ENCODE results near the gene GH1. TPM values are rescaled to one million over a fixed set of nuclear protein-coding genes. Genes with fewer than 3 reads are reported as not detected.

GH1 gene
- total RNA-seq, 1 experiment from 2014 or later, result not detected

GRCh38 chr17:63963123-63963522 lies 44.5 kb upstream of the GH1 start:
- Histone ChIP-seq H3K4me1 (ENCODE audit: insufficient read depth, low read length, poor library complexity, severe bottlenecking) (no peaks in the 10 kb centered on the region), H3K27ac (ENCODE audit: low read depth, low read length, poor library complexity, severe bottlenecking) (no peak overlapping the region), H3K9me3 (ENCODE audit: low read depth, low read length, poor library complexity, severe bottlenecking) (no peaks in the 10 kb centered on the region), H3K36me3 (ENCODE audit: insufficient read depth, low read length, poor library complexity, severe bottlenecking) (no peaks in the 10 kb centered on the region), H3K27me3 (replicated peaks; ENCODE audit: insufficient read depth, low read depth, low read length, poor library complexity) (no peaks in the 10 kb centered on the region), H3K4me3 (ENCODE audit: low read depth, low read length, poor library complexity, severe bottlenecking) (no peak overlapping the region)
- CTCF ChIA-PET, result interaction anchor here (0.5 kb wide), 1 partner anchor 23 kb away, joined by 4 read pairs; no protein-coding TSS in a partner anchor
- POLR2A ChIA-PET (ENCODE audit: low non-redundant PET), result no interaction called here
- intact Hi-C loops (cut with micrococcal nuclease; ENCODE audit: unreplicated experiment), result no loop called here
- no TSS peak for BruUV-seq (replicated peaks)
- DNase-seq (ENCODE audit: low spot score), result no peak
- TF ChIP-seq EZH2 (IDR thresholded peaks at IDR 0.05; ENCODE audit: borderline replicate concordance, low read depth, low read length, poor library complexity, severe bottlenecking), result no peak
- TF ChIP-seq CTCF (conservative IDR thresholded peaks at IDR 0.05; ENCODE audit: low read depth, low read length), result no peak

DNA sequence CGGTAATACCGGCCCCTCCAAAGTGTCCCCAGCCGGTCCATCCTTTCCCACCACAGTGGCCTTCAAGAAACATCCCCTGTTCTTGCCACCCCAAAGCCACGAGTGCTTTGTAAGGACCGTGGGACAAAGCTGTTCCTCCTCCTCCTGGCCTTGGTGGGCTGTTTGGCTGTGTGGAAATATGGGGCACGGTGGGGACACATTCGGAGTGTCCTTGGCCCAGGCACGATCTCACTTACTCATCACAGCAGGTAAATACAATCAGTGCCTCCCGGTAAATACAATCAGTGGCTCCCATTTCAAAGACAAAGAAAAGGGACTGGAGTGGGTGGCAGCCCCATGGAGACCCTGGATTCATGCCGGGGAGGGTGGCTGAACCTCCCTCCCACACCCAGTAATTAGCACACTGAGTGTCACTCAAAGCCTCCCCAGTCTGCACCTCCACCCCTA lies 43.7 kb upstream of the GH1 start:
- BruUV-seq (replicated peaks), result no TSS peak
- ChIA-PET POLR2A (ENCODE audit: low non-redundant PET) (no interaction called here), CTCF (interaction anchor here (0.6 to 0.9 kb wide), 4 partner anchors 39 to 172 kb away, joined by 3 to 11 read pairs (median 4); no protein-coding TSS in a partner anchor)
- no peak overlapping the region for H3K4me3 ChIP-seq (ENCODE audit: low read depth, low read length, poor library complexity, severe bottlenecking)
- no peak for DNase-seq (ENCODE audit: low spot score)
- H3K4me1 ChIP-seq (ENCODE audit: insufficient read depth, low read length, poor library complexity, severe bottlenecking), result no peaks in the 10 kb centered on the region
- intact Hi-C loops (cut with micrococcal nuclease; ENCODE audit: unreplicated experiment), result no loop called here
- TF ChIP-seq CTCF (conservative IDR thresholded peaks at IDR 0.05; ENCODE audit: low read depth, low read length) (no peak), EZH2 (IDR thresholded peaks at IDR 0.05; ENCODE audit: borderline replicate concordance, low read depth, low read length, poor library complexity, severe bottlenecking) (no peak)
- no peaks in the 10 kb centered on the region for H3K9me3 ChIP-seq (ENCODE audit: low read depth, low read length, poor library complexity, severe bottlenecking)
- no peak overlapping the region for H3K27ac ChIP-seq (ENCODE audit: low read depth, low read length, poor library complexity, severe bottlenecking)
- H3K27me3 ChIP-seq (replicated peaks; ENCODE audit: insufficient read depth, low read depth, low read length, poor library complexity), result no peaks in the 10 kb centered on the region
- H3K36me3 ChIP-seq (ENCODE audit: insufficient read depth, low read length, poor library complexity, severe bottlenecking), result no peaks in the 10 kb centered on the region

DNA sequence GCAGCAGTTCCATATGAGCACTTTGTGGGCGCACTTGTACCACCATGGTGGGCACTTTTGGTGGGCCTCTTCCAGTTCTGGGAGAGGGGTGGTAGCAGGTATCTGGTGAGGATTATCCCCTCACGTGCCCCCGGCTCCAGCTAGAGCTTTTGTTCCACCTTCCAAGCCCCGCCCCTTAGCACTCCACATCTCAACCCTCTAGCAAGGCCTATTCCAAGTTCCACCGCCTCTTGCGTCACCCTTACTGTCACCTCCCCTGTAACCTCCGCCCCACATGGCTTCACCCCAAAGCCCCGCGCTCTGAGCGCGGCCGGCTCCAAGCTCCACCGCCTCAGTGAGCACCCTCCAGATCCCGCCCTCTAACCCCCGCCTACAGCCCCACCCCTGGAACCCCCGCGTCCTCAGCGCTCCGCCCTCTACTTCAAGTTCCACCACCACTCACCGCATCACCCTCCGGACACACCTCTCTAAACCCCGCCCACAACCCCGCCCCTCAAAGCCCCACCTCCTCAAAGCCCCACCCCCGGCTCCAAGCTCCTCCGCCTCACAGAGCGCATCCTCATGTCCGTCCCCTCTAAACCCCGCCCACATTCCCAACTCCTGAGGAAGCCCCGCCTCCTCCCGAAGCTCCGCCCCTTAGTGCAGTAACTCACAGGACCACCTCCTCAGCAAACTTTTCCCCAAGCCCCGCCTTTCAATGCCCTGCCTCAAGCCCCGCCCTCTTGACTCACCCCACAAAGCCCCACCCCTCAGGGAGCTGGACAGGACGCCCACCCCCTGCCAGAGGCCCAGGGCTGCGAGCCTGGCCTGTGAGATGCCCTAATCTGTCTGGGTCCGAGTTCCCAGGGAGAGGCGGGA lies 42.9 kb upstream of the GH1 start:
- ChIA-PET CTCF (interaction anchor here (0.6 to 0.9 kb wide), 6 partner anchors 38 to 653 kb away, joined by 3 to 11 read pairs (median 6); no protein-coding TSS in a partner anchor), POLR2A (ENCODE audit: low non-redundant PET) (no interaction called here)
- no peaks in the 10 kb centered on the region for H3K9me3 ChIP-seq (ENCODE audit: low read depth, low read length, poor library complexity, severe bottlenecking)
- TF ChIP-seq EZH2 (IDR thresholded peaks at IDR 0.05; ENCODE audit: borderline replicate concordance, low read depth, low read length, poor library complexity, severe bottlenecking) (no peak), CTCF (conservative IDR thresholded peaks at IDR 0.05; ENCODE audit: low read depth, low read length) (no peak)
- intact Hi-C loops (cut with micrococcal nuclease; ENCODE audit: unreplicated experiment), result no loop called here
- H3K4me1 ChIP-seq (ENCODE audit: insufficient read depth, low read length, poor library complexity, severe bottlenecking), result no peaks in the 10 kb centered on the region
- H3K4me3 ChIP-seq (ENCODE audit: low read depth, low read length, poor library complexity, severe bottlenecking), result peak overlapping the region; percentile 28
- peak; percentile 91 for DNase-seq (ENCODE audit: low spot score)
- no TSS peak for BruUV-seq (replicated peaks)
- no peaks in the 10 kb centered on the region for H3K36me3 ChIP-seq (ENCODE audit: insufficient read depth, low read length, poor library complexity, severe bottlenecking)
- H3K27me3 ChIP-seq (replicated peaks; ENCODE audit: insufficient read depth, low read depth, low read length, poor library complexity), result no peaks in the 10 kb centered on the region
- no peak overlapping the region for H3K27ac ChIP-seq (ENCODE audit: low read depth, low read length, poor library complexity, severe bottlenecking)
